Fibroblast of lung (primary cell): ENCODE results near the gene RASL11A. TPM values are rescaled to one million over a fixed set of nuclear protein-coding genes. Genes with fewer than 3 reads are reported as not detected.

Experiments
- DNase-seq, 2 donors: peaks; one replicate each; pipeline versions ENCODE4 v3.0.0 to v3.0.0-alpha.2; 2010; ENCODE audit warnings: low read depth in 2 of 2
- H2AFZ ChIP-seq: 2 replicates; pipeline ENCODE4 v1.5.1; 2012; ENCODE audit warnings: low read length, control low read depth, inconsistent platforms
- H3K27ac ChIP-seq: 2 replicates; pipeline ENCODE4 v1.5.1; 2011; ENCODE audit warnings: low read length, control low read depth; ENCODE audit not compliant: insufficient read depth
- H3K27me3 ChIP-seq: 2 replicates; pipeline ENCODE4 v1.5.1; 2011; ENCODE audit warnings: mild to moderate bottlenecking, low read length; ENCODE audit not compliant: control insufficient read depth, insufficient read depth
- H3K36me3 ChIP-seq: 2 replicates; pipeline ENCODE4 v1.5.1; 2011; ENCODE audit warnings: low read length; ENCODE audit not compliant: control insufficient read depth, insufficient read depth
- H3K4me1 ChIP-seq: 2 replicates; pipeline ENCODE4 v1.5.1; 2011; ENCODE audit warnings: low read length; ENCODE audit not compliant: control insufficient read depth, insufficient read depth; ENCODE audit errors: extremely low read depth
- H3K4me2 ChIP-seq: 2 replicates; pipeline ENCODE4 v1.5.1; 2011; ENCODE audit warnings: low read length, control low read depth; ENCODE audit not compliant: insufficient read depth; ENCODE audit errors: extremely low read depth
- H3K4me3 ChIP-seq, 4 experiments: fragments of 200-600 bp in 1 of 4; sonication (generic) in 1 of 4; replicated peaks in 1 of 4; 2 replicates each; pipeline ENCODE4 v1.5.1; 2011 to 2016; ENCODE audit warnings: low read length in 4 of 4, low read depth in 3 of 4, mild to moderate bottlenecking in 3 of 4, control low read depth in 2 of 4, inconsistent platforms in 1 of 4, mixed read lengths in 1 of 4; ENCODE audit not compliant: insufficient read depth in 1 of 4; ENCODE audit errors: control extremely low read depth in 1 of 4
- H3K79me2 ChIP-seq: 2 replicates; pipeline ENCODE4 v1.5.1; 2012; ENCODE audit warnings: mild to moderate bottlenecking, low read length, inconsistent platforms; ENCODE audit not compliant: control insufficient read depth, insufficient read depth
- H3K9ac ChIP-seq: 2 replicates; pipeline ENCODE4 v1.5.1; 2011; ENCODE audit warnings: mild to moderate bottlenecking, low read length, control low read depth; ENCODE audit not compliant: insufficient read depth
- H3K9me3 ChIP-seq: 2 replicates; pipeline ENCODE4 v1.5.1; 2012; ENCODE audit warnings: low read depth, low read length; ENCODE audit not compliant: control insufficient read depth, insufficient read depth
- H4K20me1 ChIP-seq: 2 replicates; pipeline ENCODE4 v1.5.1; 2011; ENCODE audit warnings: low read length; ENCODE audit not compliant: control insufficient read depth, insufficient read depth; ENCODE audit errors: extremely low read depth
- EZH2 ChIP-seq: IDR thresholded peaks from 2 replicates; pipeline ENCODE4 v1.5.1; 2012; ENCODE audit warnings: low read length, control low read depth, mild to moderate bottlenecking; ENCODE audit errors: missing control alignments
- polyA plus RNA-seq, 2 donors: library from polyadenylated mRNA; depleted of rRNA in 1 of 2; stranded (reverse) in 1 of 2; unstranded in 1 of 2; fragments of >200 nt; gene quantifications; 2 replicates each; pipeline ENCODE4 v1.2.1, GENCODE V29; 2011 to 2012; ENCODE audit warnings: missing spikeins in 1 of 2
- total RNA-seq: library from RNA; depleted of rRNA; stranded (reverse); fragments of >200 nt; gene quantifications from 2 replicates; pipeline ENCODE4 v1.2.1, GENCODE V29; 2014
- TF ChIP-seq, protein P1 (sequence below), 2 donors: IDR thresholded peaks in 1 of 2; conservative IDR thresholded peaks in 1 of 2; 1 replicate in 1 of 2; 2 replicates in 1 of 2; pipeline ENCODE4 v1.5.1; 2011 to 2012; ENCODE audit warnings: low read length in 2 of 2, control low read depth in 1 of 2, inconsistent platforms in 1 of 2, low read depth in 1 of 2, mild to moderate bottlenecking in 1 of 2

Gene RASL11A
- total and polyA plus RNA-seq, 2 donors (not counting 1 experiment from before 2014, with no cell fraction given), result 10.4 to 73.5 TPM

DNA sequence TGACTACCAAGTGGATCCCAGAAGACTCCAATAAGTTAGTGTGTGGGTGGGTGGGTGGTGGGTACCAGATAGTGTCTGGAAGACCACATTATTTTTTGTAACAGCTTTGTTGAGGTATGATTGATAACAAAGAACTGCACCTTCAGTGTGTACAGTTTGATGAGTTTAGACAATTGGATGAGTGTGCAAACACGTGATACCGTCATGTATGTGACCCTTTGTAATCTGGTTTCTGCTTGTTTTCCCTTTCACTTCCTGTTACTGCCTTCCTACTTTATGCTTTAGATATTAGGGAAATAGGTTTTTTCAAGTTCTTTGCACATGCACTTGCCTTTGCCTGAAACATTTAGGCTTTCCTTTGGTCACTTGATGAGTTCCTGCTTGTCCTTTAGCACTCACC, 10.8 kb upstream of the RASL11A start:
- H3K79me2 ChIP-seq, result peaks cover 12% of the 10 kb centered on the region
- H2AFZ ChIP-seq, result no peak overlapping the region
- H3K4me2 ChIP-seq, result no peak overlapping the region
- H3K4me1 ChIP-seq, result peaks cover 9% of the 10 kb centered on the region
- no peak overlapping the region for H3K9ac ChIP-seq
- no peak overlapping the region for H3K4me3 ChIP-seq
- TF ChIP-seq EZH2, result no peak
- TF ChIP-seq, protein P1, sequence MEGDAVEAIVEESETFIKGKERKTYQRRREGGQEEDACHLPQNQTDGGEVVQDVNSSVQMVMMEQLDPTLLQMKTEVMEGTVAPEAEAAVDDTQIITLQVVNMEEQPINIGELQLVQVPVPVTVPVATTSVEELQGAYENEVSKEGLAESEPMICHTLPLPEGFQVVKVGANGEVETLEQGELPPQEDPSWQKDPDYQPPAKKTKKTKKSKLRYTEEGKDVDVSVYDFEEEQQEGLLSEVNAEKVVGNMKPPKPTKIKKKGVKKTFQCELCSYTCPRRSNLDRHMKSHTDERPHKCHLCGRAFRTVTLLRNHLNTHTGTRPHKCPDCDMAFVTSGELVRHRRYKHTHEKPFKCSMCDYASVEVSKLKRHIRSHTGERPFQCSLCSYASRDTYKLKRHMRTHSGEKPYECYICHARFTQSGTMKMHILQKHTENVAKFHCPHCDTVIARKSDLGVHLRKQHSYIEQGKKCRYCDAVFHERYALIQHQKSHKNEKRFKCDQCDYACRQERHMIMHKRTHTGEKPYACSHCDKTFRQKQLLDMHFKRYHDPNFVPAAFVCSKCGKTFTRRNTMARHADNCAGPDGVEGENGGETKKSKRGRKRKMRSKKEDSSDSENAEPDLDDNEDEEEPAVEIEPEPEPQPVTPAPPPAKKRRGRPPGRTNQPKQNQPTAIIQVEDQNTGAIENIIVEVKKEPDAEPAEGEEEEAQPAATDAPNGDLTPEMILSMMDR (conservative IDR thresholded peaks at IDR 0.05 in 1 of 2, IDR thresholded peaks at IDR 0.05 in 1 of 2; ENCODE audit: low read depth in 1 of 2, low read length in 2 of 2), result no peak
- no peak overlapping the region for H3K27ac ChIP-seq
- peaks cover 2% of the 10 kb centered on the region for H3K36me3 ChIP-seq
- H3K9me3 ChIP-seq, result no peaks in the 10 kb centered on the region
- H3K27me3 ChIP-seq, result no peaks in the 10 kb centered on the region
- H4K20me1 ChIP-seq, result no peaks in the 10 kb centered on the region
- no peak for DNase-seq

DNA sequence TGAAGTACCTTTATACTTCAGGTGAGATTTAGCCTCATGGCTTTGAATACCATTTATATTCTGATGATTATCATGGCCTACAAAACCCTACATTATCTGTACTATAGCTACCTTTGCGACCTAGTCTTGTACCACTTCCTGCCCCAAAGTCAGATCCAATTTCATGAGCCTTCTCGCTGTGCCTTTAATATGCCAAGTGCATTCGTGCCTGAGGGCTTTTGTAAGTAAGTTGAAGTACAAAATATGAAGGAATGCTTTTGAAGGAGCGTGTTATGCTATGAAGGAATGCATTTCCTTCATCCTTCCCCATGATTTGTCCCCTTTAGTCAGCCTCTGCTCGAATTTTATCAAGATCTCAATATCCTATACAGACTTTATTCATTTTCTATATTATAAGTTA, 9.2 kb upstream of the RASL11A start:
- H4K20me1 ChIP-seq, result no peaks in the 10 kb centered on the region
- no peak for TF ChIP-seq EZH2
- TF ChIP-seq, protein P1 (conservative IDR thresholded peaks at IDR 0.05 in 1 of 2, IDR thresholded peaks at IDR 0.05 in 1 of 2; ENCODE audit: low read depth in 1 of 2, low read length in 2 of 2), result no peak
- H3K27ac ChIP-seq, result no peak overlapping the region
- no peak overlapping the region for H3K9ac ChIP-seq
- no peaks in the 10 kb centered on the region for H3K9me3 ChIP-seq
- no peak overlapping the region for H3K4me2 ChIP-seq
- no peak for DNase-seq
- H3K27me3 ChIP-seq, result no peaks in the 10 kb centered on the region
- peaks cover 2% of the 10 kb centered on the region for H3K36me3 ChIP-seq
- peaks cover 9% of the 10 kb centered on the region for H3K4me1 ChIP-seq
- H3K79me2 ChIP-seq, result peaks cover 8% of the 10 kb centered on the region
- no peak overlapping the region for H3K4me3 ChIP-seq
- no peak overlapping the region for H2AFZ ChIP-seq

DNA sequence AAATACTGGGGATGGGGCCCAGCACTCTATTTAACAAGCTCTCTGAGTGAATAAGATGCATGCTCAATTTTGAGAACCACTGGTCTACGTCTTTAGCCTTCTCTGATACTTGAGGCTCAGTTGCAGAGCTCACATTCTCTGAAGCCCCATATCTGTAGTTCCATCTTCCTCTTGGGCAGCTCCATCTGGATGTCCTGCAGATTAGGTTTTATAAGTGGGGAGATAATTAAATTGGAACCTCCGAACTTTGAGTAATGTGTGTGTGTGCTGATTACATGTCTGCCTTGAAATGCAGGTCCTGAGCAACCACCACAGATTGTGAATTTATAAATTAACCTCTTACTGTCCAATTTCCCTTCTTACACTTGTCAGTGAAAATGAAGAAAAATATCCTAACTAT, 7.2 kb upstream of the RASL11A start:
- H3K79me2 ChIP-seq, result peaks cover 2% of the 10 kb centered on the region
- DNase-seq, result no peak
- H3K4me3 ChIP-seq, result no peak overlapping the region
- no peak overlapping the region for H2AFZ ChIP-seq
- H3K9me3 ChIP-seq, result no peaks in the 10 kb centered on the region
- peaks cover 9% of the 10 kb centered on the region for H3K4me1 ChIP-seq
- H3K27ac ChIP-seq, result peak overlapping the region; percentile 60
- no peaks in the 10 kb centered on the region for H4K20me1 ChIP-seq
- no peak overlapping the region for H3K9ac ChIP-seq
- no peaks in the 10 kb centered on the region for H3K27me3 ChIP-seq
- no peak for TF ChIP-seq EZH2
- TF ChIP-seq, protein P1 (conservative IDR thresholded peaks at IDR 0.05 in 1 of 2, IDR thresholded peaks at IDR 0.05 in 1 of 2; ENCODE audit: low read depth in 1 of 2, low read length in 2 of 2), result no peak
- no peak overlapping the region for H3K4me2 ChIP-seq
- peaks cover 2% of the 10 kb centered on the region for H3K36me3 ChIP-seq
